ENCODE measurements around the gene FHOD1.

FHOD1 gene

GRCh38 chr16:67234180-67234597 lies 13.1 kb downstream of the FHOD1 start:
- DNase-seq (ENCODE audit: low spot score): no peak

DNA sequence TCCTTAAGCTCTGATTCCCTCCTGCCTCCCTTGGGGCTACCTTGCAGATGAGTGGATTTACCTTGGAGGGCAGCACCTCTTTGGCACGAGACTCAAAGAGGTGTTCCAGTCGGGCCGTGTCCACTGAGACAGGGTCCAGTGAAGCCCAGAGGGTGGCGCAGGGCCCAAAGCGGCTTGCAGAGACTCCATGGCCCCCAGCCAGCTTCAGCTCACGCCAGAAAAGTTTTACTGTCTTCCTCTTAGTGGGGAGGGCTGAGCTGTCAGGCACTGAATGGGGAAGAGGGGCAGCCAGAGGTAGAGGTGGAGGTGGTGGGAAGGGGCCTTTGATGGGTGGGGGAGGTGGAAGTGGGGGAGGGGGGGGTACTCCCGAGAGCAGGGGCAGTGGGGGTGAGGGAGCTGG lies 13.7 kb downstream of the FHOD1 start:
- DNase-seq (ENCODE audit: low spot score): no peak

- DNase-seq (ENCODE audit: low spot score): no peak
These were observed 16.2 kb downstream of the FHOD1 start for GRCh38 chr16:67230809-67231660.

GRCh38 chr16:67229906-67230808 lies 17.1 kb downstream of the FHOD1 start:
- DNase-seq (ENCODE audit: low spot score): no peak

DNA sequence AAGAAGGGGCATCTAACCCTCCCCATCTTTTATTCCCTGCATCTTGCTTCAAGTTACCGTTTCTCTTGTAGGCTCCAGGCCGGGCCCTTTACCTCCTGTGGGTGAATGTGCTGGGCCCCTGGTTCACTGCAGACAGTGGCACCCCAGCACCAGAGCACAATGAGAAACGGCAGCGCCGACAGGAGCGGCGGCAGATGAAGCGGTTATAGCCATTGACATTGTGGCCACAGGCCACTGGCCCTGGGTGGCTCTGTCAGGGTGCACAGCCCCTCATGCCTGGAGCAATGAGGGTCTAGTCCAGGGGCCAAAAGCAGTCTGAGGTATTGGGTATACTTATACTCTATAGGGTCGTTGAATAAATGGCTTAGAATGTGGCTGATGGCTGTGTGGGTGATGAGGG lies 18.4 kb downstream of the FHOD1 start:
- no peak for DNase-seq (ENCODE audit: low spot score)

GRCh38 chr16:67228034-67228785 lies 19.1 kb downstream of the FHOD1 start:
- no peak for DNase-seq (ENCODE audit: low spot score)

- DNase-seq (ENCODE audit: low spot score): no peak
These were observed 19.7 kb downstream of the FHOD1 start for GRCh38 chr16:67227567-67227921.

DNA sequence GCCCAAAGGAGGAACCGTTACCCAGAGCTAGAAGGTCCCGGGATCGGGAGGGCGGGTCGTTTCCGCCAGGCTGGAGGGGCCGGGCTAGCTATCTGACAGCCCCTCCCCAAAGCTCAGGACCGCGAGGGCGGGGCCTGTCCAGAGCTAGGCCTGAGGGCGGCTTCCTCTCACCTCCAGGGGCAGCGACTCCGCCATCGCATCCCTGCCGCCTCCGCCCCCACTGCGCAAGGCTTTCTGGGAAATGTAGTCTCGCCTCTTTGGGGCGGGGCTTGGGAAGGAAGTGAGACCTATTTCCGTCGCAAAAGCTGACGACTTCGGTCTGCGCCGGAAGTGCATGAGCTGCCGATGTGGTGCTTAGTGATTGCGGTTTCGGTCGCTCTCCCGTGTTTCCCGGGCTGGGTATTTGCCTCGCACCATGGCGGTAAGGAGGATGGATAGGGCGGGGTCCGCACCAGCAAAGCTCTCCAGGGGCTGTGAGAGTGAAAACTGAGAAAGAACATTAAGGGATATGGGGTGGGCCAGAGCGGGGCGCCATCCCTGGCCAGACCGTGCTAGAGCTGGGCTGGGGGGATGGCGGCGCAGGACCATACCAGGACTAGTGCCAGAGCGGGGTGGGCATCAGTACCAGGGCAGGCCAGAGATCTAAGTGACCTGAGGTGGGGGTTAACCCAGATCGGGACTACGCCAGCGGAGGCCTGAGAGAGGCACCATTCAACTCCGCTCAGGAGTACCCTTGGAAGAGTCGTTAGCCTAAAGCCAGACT lies 20.3 kb downstream of the FHOD1 start, which contains the start of gene TMEM208:
Gene TMEM208 (plus strand): TSS at position 327 of the 763 bp plus-strand sequence. CDS start 89 bp downstream, at position 416.
- peak; percentile 94 for DNase-seq (ENCODE audit: low spot score)

DNA sequence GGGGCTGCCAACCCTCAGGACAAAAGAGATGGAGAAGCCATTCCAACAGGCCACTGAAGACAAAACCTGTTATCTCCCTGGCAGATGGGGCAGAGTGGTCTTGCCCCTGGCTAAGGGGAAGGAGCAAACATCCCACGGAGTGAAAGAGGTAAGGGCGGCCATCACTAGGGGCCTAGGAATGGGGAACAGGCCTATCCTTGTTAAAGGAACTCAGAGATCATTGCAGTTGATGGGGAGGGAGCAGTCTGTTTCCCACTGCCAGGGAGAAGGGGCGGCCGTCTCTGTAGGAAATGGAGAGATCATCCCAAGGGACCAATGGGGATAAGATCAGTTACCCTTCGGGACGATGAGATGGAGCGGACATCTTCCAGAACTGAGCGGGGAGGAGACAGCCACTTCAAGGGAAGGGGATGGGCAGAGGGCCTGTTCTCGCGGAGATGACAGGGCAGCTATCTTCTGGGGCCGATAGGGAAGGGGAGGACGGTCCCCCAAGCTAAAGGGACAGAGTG lies 20.9 kb downstream of the FHOD1 start:
- no peak for DNase-seq (ENCODE audit: low spot score)

- DNase-seq (ENCODE audit: low spot score): no peak
These were observed 23.3 kb downstream of the FHOD1 start for GRCh38 chr16:67223992-67224391.

- no peak for DNase-seq (ENCODE audit: low spot score)
These were observed 30.4 kb downstream of the FHOD1 start for GRCh38 chr16:67216612-67217490.

DNA sequence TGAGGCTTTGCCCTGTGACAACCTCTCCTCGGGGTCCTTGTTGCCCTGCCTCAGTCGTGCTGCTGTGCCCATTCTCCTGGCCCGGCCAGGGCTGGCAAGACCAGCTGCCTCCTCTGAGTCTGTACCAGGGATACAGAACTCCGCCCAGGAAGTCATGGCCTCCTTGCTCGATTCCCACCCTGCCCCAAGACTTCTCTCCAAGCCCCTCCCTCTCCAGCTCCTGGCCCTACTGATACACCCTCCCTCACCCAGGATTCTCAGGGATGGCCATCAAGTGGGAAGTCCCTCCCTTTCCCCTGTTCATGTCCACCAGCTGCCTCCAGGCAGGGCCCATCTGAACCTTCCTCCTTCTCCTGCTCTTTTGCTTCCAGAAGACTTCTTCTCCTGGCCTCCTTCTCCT lies 31.6 kb downstream of the FHOD1 start:
- no peak for DNase-seq (ENCODE audit: low spot score)

GRCh38 chr16:67213197-67214019 lies 33.9 kb downstream of the FHOD1 start:
- DNase-seq (ENCODE audit: low spot score): no peak

DNA sequence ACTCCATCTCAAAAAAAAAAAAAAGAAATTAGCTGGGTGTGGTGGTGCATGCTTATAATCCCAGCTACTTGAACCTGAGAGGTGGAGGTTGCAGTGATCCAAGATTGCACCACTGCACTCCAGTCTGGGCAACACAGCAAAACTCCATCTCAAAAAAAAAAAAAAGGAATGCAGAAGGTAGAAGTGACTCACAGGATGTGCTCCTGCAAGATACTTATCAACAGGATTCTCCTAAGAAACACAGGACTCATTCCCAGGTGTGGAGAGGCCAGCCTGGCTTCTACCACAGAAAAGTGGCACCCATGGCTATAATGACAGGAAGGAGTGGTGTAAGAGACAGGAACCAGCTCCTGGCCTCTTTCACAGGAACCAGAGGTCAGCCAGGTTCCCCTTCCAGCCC lies 34.5 kb downstream of the FHOD1 start:
- DNase-seq (ENCODE audit: low spot score): peak; percentile 55

GRCh38 chr16:67211674-67212073 lies 35.6 kb downstream of the FHOD1 start:
- no peak for DNase-seq (ENCODE audit: low spot score)

GRCh38 chr16:67210069-67210937 lies 37.0 kb downstream of the FHOD1 start:
- DNase-seq (ENCODE audit: low spot score): no peak

- DNase-seq (ENCODE audit: low spot score): no peak
These were observed 37.7 kb downstream of the FHOD1 start for GRCh38 chr16:67209565-67209964.

DNA sequence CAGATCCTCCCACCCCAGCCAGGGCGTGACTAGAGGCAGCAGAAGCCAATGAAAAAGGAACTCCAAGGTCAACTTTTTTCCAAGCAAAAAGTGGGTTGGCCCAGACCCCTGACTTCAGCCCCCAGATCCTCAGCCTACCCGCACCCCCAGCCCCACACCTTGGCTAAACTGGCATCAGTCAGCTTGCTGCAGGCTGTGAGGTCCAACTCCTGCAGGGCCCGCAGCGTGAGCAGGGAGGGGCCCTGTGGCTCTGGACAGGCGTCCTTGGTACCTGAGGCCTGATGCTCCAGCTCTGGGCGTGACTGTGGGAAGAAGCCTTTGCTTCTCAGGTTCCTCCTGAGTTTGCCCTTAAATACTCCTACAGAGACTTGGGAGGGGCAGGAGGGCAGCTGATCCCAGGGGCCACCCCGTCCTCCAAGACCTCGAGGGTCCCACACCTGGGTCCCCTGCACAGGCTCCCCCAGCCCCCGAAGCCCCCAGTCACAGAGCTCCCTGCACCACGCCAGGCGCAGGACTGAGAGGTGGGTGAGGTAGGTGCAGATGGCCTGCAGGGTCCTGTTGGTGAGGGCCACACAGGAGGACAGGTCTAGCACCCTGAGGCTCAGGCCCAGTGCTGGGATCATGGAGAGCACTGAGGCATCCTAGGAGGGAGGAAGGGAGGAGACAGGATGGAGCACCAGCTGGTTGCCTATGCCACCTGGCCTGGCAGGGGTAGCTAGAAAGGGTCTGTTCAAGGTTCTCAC lies 39.0 kb downstream of the FHOD1 start:
- DNase-seq (ENCODE audit: low spot score): no peak
